Stimulated activated CD4-positive, alpha-beta T cell treated with anti-CD3 and anti-CD28 coated beads, Interleukin-15, amount 100 ng/mL, for 24 hours (primary cell): ENCODE measurements around the gene SLC22A9.
"Not testable (repeated sequence)": the region's sequence is repeated elsewhere in the genome, so short reads cannot be mapped to it uniquely, and the experiment has no call there.

ENCODE experiments used
- DNase-seq: peaks from one replicate; pipeline ENCODE4 v3.0.0-alpha.2; 2020

Gene SLC22A9

DNA sequence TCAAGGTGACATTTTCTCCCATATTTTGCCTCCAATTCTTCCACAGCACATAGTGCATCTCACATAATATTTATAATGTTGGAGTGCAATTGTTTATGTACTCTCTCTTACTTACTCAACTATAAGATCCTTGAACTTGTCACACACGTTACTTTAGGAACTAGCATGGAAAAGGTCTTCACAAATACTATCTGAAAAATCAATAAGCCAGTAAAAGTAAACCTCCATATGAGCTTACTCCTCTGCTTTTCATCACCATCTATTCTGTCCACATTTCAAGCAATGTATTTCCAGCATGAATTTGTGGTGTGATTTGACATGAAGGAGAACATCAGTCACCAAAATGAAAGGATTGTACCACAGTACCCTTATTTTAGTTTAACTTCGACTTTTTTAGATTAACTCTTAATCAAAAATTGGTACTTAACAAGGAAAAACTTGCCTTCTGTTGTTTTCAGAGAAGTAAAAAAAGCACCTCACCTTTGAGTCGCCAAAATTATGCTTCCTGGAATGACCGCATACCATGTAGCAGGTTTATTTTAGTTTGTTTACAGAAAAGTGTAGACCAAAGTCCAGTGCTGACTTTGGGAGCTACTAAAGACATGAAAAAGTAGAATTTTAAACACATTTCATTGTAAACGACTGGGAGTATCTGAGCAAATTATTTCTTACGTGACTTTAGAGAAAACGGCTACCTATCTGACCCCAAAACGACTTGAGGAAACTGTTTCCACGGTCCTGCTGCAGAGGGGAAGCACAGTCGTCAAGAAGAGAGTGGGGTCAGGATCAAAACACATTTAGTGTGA, at the start of gene SLC22A9:
Gene SLC22A9 (plus strand): TSS at position 621 of the 806 bp plus-strand sequence. CDS start 272 bp downstream, outside the sequence.
- DNase-seq, result no peak

DNA sequence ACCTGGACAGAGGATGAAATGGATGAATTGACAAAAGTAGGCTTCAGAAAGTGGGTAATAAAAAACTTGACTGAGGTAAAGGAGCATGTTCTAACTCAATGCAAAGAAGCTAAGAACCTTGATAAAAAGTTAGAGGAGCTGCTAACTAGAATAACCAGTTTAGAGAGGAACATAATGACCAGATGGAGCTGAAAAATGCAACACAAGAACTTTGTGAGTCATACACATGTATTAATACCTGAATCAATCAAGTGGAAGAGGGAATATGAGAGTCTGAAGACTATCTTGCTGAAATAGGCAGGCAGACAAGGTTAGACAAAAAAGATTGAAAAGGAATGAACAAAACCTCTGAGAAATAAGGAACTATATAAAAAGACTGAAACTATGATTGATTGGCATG, 47.9 kb upstream of the SLC22A9 start:
- no peak for DNase-seq

- DNase-seq, result not testable (repeated sequence)
These were observed 34.5 kb upstream of the SLC22A9 start for GRCh38 chr11:63335089-63335488.

- DNase-seq, result no peak
These were observed 32.5 kb upstream of the SLC22A9 start for GRCh38 chr11:63337070-63337469.

DNA sequence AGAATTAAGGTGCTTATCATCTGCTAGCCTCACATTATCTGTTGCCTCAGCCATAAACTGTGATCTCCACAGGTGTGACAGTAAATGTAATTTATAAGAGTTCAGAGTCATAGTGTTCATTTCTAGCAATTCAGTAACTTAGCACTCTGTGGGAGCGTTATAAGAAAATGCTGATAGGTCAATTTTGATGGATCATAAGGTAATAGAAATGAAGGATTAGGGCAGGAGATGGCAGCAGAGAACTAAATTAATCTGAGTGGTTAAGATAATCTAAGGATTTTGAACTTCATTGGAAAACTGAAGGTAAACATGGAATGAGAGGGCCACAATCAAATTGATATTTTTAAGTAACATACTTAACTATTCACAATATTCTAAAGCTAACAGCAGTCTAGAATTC, 26.5 kb upstream of the SLC22A9 start:
- DNase-seq, result no peak

DNA sequence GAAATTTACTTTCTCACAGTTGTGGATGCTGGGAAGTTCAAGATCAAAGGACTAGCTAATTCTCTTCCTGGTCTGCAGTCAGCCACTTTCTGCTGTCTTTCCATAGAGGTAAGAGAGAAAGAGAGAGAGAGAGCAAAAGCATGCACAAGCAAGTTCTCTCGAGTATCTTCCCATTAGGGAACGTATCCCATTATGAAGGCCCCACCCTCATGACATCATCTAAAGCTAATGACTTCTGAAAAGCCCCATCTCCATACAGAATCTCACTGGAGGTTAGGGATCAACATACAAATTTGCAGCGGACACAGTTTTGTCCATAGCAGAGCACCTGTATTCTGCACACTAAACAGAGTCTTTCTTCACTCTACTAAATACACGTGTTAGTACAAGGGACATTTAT, 17.4 kb upstream of the SLC22A9 start:
- no peak for DNase-seq

DNA sequence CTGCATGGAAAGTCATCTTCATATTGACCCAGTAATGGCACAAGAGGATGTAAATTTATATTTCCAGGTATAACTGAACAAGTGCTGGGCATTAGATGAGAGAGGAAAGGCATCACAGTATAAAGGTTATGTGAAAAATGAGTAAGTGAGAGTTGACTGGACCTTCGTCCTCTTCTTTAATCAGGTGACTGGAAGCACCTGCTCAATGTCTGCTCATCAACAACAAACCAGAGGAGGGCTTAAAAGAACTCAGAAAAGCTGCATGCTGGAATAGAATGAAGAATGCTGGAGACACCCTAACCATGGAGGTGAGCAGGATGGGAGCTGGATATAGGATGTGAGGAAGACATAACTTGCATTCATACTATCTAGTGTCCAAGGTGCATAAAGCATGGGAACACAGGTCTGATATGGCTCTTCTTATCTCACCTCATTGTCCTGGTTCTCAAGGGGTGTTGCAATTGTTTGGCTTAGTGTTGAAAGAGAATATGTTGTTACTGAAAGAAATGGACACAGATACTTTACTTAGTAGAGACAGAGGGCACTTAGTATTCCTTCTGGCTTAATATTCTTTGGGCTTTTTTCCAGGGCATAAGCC, 7.3 kb upstream of the SLC22A9 start:
- DNase-seq, result no peak

GRCh38 chr11:63369971-63370588, 495 bp downstream of the SLC22A9 start:
- DNase-seq, result no peak

DNA sequence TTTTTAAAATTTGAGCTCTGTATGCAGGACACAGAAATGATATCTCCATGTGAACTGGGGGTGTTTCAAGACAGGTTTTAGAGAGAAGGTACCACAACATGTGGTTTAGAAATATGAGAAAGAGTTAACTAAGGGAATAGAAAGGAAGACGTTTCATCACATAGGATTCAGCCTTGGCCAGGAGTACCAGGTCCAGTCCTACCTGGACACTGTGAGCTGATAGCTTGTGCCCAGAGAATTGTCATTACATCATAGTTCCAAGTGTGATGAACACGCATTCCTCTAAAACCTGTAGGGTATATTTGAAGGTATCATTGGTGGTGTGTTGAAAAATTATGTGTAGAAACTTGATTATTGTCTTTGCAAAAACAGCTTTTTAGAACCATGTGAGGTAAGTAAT, 1.8 kb downstream of the SLC22A9 start:
- no peak for DNase-seq

DNA sequence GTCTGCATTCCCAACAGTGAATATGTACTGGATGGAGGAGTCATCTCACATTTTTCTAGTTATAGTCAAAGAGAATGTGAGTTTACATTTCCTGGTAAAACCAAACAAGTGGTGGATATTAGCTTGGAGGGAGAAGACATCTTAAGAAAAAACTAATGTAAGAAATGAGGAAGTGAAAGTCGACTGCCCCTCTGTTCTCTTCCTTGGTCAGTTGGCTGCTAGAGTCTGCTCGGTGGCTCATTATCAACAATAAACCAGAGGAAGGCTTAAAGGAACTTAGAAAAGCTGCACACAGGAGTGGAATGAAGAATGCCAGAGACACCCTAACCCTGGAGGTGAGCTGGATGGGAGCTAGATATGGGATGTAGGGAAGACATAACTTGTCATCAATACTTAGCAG, 5.8 kb downstream of the SLC22A9 start:
- no peak for DNase-seq

- no peak for DNase-seq
These were observed 10.5 kb downstream of the SLC22A9 start for GRCh38 chr11:63380130-63380529.

GRCh38 chr11:63395697-63396096, 26.1 kb downstream of the SLC22A9 start:
- no peak for DNase-seq

DNA sequence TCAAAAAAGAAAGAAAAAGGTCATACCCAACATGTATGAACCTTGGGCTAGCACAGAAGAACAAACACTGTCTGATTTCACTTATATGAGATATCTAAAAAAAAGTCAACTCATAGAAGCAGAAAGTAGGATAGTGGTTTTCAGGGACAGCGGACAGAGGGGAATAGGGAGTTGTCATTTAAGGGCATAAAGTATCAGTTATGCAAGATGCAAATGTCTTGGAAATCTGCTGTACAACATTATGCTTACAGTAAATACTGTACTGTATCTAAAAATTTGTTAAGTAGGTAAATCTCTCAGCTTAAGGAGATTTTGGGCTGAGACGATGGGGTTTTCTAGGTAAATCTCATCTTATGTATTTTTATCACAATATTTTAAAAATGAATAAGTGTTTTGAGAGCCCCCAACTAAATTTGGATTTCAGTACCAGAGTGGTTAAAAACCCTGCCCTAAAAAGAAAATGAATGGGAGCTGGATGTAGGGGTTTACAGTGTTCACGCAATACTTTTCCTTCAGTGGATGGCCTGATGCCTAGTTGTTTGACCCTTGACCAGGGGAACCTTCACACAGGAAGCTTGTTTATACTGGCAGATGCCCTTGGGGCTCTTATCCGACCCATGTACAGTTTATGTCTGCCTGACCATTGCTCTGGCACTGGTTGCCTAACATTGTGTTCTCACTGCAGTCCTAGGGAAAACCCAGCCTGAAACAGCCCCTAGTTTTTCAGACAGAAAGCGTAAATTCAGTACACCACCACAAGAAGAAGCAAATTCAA, 34.8 kb downstream of the SLC22A9 start:
- DNase-seq, result no peak

GRCh38 chr11:63405114-63405513, 35.5 kb downstream of the SLC22A9 start:
- DNase-seq, result no peak

- DNase-seq, result no peak
These were observed 36.9 kb downstream of the SLC22A9 start for GRCh38 chr11:63406458-63406857.

GRCh38 chr11:63417174-63417852, 47.7 kb downstream of the SLC22A9 start:
- DNase-seq, result no peak

DNA sequence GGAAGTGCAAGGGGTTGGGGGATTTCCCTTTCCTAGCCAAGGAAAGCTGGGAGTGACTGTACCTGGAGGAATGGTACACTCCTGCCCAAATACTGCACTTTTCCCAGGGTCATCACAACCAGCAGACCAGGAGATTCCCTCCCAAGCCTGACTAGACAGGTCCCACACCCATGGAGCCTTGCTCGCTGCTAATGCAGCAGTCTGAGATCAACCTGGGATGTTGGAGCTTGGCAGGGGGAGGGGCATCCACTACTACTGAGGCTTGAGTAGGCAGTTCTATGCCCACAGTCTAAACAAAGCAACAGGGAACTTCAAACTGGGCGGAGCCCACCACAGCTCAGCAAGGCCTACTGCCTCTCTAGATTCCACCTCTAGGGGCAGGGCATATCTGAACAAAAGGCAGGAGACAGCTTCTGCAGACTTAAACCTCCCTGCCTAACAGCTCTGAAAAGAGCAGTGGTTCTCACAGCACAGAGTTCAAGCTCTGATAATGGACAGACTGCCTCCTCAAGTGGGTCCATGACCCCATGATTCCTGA, 58.5 kb downstream of the SLC22A9 start:
- DNase-seq, result no peak

DNA sequence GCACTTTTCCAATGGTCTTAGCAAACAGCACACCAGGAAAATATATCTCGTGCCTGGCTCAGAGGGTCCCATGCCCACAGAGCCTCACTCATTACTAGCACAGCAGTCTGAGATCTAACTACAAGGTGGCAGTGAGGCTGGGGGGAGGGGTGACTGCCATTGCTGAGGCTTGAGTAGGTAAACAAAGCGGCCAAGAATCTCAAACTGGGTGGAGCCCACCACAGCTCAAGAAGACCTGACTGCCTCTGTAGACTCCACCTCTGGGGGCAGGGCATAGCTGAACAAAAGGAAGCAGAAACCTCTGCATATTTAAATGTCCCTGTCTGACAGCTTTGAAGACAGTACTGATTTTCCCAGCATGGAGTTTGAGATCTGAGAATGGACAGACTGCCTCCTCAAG, 61.1 kb downstream of the SLC22A9 start:
- DNase-seq, result not testable (repeated sequence)

GRCh38 chr11:63435351-63435750, 65.8 kb downstream of the SLC22A9 start:
- not testable (repeated sequence) for DNase-seq

DNA sequence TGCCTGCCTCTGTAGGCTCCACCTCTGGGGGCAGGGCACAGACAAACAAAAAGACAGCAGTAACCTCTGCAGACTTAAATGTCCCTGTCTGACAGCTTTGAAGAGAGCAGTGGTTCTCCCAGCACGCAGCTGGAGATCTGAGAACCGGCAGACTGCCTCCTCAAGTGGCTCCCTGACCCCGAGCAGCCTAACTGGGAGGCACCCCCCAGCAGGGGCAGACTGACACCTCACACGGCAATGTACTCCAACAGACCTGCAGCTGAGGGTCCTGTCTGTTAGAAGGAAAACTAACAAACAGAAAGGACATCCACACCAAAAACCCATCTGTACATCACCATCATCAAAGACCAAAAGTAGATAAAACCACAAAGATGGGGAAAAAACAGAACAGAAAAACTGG, 66.2 kb downstream of the SLC22A9 start:
- not testable (repeated sequence) for DNase-seq

- DNase-seq, result peak; percentile 32
These were observed 74.1 kb downstream of the SLC22A9 start for GRCh38 chr11:63443714-63444113.

GRCh38 chr11:63444160-63444559, 74.6 kb downstream of the SLC22A9 start:
- no peak for DNase-seq
